DND-41 (cell line): ENCODE data around the gene DSCAML1.

Experiments used
- CTCF ChIP-seq: IDR thresholded peaks from 2 replicates; pipeline ENCODE4 v1.5.1; 2012; ENCODE audit warnings: borderline replicate concordance, low read length, moderate library complexity, mild to moderate bottlenecking; ENCODE audit not compliant: poor library complexity, severe bottlenecking; ENCODE audit errors: extremely low read depth
- EZH2 ChIP-seq: IDR thresholded peaks from 3 replicates; pipeline ENCODE4 v1.6.1; 2012; ENCODE audit warnings: borderline replicate concordance, low read depth, mild to moderate bottlenecking, moderate library complexity, low read length, inconsistent platforms; ENCODE audit not compliant: severe bottlenecking

- TF ChIP-seq CTCF (no peak), EZH2 (no peak)
Measured at GRCh38 chr11:117564321-117564720, 232.7 kb downstream of the DSCAML1 start.
